Measurements from ENCODE around the gene ZDHHC14.
A peak's percentile ranks its signal among the peaks of the same experiment; 100 is the strongest.

Gene ZDHHC14

DNA sequence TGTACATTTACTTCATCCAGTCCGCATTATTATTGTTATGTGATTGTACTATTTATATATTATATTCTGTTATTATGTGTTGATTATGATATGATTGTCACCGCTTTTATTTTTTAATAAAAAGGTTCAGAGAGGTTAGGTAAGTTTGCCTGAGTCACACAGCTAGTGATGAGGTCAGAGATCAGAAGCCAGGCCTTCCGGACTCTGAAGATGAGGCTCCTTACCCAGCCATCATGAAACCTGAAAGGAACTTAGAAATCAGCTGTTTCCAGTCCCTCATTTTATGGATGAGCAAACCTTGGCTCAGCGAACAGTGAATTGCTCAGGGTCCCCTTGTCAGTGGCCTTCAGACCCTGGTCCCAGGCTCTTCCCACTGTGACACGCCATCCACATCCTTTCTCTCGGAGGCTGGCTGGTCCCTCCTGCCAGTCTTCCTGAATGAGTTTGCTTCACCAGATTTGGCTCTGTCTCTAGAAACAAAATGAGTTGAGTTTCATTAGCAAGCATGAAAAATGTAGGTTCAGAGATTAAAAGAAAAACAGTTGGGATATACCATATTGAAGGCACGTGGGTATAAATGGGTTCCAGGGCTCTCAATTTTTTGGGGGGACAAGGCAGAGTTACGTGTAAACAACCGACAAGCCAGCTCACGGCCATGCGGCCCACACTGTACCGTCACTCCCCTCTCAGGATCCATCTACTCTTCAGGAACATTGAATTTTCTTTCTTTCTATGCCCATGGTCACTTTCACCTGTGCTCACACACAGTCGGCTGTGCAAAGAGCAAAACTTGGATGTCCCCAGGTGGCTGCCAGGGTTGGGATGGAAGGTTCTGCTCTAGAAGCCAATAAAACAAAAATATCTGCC, 132.9 kb downstream of the ZDHHC14 start:
- DNase-seq (ENCODE audit: low read depth) = no peak
- TF ChIP-seq, protein P1, sequence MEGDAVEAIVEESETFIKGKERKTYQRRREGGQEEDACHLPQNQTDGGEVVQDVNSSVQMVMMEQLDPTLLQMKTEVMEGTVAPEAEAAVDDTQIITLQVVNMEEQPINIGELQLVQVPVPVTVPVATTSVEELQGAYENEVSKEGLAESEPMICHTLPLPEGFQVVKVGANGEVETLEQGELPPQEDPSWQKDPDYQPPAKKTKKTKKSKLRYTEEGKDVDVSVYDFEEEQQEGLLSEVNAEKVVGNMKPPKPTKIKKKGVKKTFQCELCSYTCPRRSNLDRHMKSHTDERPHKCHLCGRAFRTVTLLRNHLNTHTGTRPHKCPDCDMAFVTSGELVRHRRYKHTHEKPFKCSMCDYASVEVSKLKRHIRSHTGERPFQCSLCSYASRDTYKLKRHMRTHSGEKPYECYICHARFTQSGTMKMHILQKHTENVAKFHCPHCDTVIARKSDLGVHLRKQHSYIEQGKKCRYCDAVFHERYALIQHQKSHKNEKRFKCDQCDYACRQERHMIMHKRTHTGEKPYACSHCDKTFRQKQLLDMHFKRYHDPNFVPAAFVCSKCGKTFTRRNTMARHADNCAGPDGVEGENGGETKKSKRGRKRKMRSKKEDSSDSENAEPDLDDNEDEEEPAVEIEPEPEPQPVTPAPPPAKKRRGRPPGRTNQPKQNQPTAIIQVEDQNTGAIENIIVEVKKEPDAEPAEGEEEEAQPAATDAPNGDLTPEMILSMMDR (IDR thresholded peaks at IDR 0.05; ENCODE audit: insufficient read depth, low read depth, low read length, missing control alignments) = no peak
- H3K4me3 ChIP-seq (ENCODE audit: low read depth, low read length) = no peak overlapping the region

DNA sequence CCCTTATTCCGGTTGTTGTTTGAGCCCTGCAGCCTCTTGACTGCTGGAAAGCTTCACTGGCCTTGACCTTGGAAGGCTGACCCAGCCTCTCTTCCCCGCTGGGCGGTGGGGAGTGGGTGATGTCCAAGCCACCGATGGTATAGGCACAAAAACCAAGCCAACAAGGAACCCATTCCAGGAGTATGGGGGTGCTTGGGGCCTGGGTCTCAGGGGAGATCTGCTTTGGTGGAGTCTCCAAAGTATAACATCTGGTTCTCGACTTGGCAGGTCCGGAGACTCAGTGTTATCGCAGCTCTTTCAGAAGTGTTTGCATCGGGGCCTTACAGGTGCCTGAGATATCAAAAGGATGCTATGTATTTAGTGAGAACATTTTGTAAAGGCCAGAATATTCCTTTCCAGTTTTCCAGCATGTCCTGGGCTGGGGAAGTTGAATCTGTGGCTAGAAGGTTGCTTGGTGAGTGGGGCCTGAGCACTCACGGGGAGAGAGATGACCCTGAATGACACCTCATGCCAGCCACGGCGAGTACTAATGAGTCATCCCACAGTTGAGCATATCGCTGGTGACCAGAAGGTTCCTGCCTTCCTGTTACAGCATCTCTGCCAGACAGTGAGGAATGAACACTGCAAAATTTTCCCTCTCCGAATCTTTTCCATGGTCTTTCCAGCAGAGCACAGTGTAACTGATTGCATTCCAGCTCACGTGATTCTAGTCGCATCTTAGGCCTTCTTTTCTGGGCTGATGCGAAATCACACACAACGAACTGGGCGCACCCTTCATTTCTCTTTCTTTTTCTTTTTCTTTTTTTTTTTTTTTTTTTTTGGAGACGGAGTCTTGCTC, 133.9 kb downstream of the ZDHHC14 start:
- no peak overlapping the region for H3K4me3 ChIP-seq (ENCODE audit: low read depth, low read length)
- peak; percentile 7 for DNase-seq (ENCODE audit: low read depth)
- TF ChIP-seq, protein P1 (IDR thresholded peaks at IDR 0.05; ENCODE audit: insufficient read depth, low read depth, low read length, missing control alignments) = no peak

DNA sequence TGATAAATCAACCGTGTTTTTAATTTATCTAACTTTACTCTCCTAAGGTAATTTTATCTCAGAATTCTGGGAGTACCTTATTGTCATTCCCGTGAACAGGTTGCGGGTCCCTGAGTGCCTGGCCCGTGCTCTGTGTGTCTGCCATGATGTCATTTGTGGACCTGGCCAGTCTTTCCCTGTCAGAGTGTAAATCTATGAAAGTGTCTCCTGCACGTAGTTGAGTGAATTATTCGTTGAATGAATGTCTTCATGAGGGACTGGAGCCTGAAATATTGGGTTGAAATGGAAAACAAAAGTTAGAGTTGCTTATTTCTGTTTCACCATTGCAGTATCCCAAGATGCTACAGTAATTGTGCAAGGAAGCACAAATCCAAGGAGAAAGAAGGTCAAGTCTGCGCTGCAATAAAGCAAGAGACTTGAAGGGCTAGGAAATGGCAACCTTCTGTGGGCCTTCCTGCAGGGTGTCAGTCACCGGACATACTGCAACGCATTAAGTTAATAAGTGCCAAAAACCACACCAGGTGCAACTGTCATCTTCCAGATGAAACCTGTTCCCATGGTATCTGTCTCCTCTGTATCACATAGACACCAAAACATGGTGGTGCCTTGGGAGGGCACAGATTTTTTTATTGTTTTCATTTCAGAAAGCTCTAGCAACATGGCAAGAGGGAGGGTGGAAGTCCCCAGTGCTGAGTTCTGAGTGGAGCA, 135.5 kb downstream of the ZDHHC14 start:
- no peak for DNase-seq (ENCODE audit: low read depth)
- no peak overlapping the region for H3K4me3 ChIP-seq (ENCODE audit: low read depth, low read length)
- TF ChIP-seq, protein P1 (IDR thresholded peaks at IDR 0.05; ENCODE audit: insufficient read depth, low read depth, low read length, missing control alignments) = no peak

DNA sequence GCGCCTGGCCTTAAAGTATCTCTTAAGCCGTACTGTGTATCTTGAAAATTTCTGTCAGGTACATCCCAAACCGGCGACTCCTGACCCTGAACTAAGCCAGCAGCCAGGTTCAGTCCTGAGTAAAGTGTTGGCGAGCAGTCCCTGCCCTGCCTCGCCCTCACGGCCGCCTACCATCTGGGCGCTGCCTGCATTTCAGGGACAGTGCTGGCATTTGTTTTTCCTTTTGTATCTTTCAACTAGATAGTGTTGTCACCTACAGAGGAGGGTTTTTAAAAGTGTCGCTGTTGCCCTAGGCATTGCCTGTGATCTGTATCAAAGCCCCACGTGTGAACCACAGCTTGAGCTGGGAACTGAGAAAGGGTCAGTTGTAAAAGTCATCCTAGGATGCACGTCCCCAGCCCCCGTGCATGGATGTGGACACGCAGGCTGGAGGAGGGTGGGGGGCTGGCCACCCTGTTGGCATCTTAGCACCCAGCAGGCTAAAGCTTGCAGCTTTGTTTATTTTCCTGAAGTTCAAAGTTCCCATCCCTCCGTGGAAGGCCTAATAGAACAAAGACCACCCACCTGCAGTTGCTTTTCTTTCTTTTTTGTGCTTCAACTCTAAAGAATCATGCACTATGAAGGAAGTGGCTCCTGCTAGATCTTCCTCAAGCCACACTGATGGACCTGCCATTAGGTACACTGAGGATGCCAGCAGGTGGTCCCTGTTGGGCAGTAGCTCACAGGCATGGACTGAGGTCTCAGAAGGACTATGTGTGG, 136.8 kb downstream of the ZDHHC14 start:
- H3K4me3 ChIP-seq (ENCODE audit: low read depth, low read length) = no peak overlapping the region
- no peak for DNase-seq (ENCODE audit: low read depth)
- TF ChIP-seq, protein P1 (IDR thresholded peaks at IDR 0.05; ENCODE audit: insufficient read depth, low read depth, low read length, missing control alignments) = no peak

DNA sequence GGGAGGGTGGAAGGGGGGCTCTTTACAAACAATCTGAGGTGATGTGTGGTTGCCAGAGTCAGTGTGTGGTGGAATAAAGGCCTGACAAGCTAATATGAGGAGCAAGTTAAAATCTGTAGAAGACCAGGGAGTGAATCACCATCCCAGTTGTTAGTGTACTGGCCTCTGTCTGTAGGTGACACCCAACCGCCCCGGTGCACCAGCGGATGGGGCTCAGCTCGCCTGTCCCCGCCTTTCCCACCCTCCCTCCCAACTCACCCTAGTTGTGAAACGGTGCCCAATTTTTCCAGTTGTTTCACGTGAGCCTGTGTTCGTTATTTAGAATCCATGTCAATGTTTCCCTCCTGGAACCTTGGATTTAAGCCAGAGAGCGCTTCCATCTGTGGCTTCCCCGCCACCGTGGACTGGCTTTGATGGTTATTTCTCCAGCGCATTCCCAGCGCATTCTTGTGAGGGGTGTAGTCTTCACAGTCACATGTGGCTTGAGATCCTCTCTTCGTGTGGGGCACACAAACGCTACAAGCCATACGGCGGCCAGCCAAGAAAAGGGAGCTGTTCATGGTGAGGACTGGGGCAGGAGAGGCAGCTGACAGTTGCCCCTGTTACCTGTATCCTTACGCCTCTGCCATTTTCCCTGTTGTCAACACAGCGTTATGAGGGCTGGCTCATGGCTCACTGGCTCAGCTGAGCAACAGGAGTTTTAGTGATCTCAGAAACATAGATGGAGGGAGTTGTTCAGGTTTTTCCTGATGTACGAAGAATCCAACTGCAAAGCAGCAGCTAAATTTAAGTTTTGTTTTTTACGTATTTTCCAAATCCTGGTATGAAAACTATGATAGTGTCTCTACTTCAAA, 137.6 kb downstream of the ZDHHC14 start:
- H3K4me3 ChIP-seq (ENCODE audit: low read depth, low read length) = no peak overlapping the region
- DNase-seq (ENCODE audit: low read depth) = no peak
- TF ChIP-seq, protein P1 (IDR thresholded peaks at IDR 0.05; ENCODE audit: insufficient read depth, low read depth, low read length, missing control alignments) = no peak

Measured in GM12865 (cell line).